Measurements from ENCODE around the gene TTC39A.
A peak's percentile ranks its signal among the peaks of the same experiment; 100 is the strongest.

TTC39A gene

GRCh38 chr1:51345300-51345687 is 14.9 kb upstream of the TTC39A start:
- no peak for DNase-seq (ENCODE audit: low read depth, low spot score)
- TF ChIP-seq SUZ12 (IDR thresholded peaks at IDR 0.05; ENCODE audit: extremely low read depth, insufficient read depth, insufficient read length), result no peak
- TF ChIP-seq ZNF274 (IDR thresholded peaks at IDR 0.05; ENCODE audit: low read depth, low read length), result no peak
- TF ChIP-seq YY1 (IDR thresholded peaks at IDR 0.05; ENCODE audit: insufficient read depth, insufficient read length), result no peak
- Histone ChIP-seq H3K9ac (ENCODE audit: insufficient read length, low read depth) (peak overlapping the region; percentile 27), H3K27me3 (ENCODE audit: insufficient read depth, insufficient read length) (peaks cover 26% of the 10 kb centered on the region), H3K36me3 (ENCODE audit: insufficient read depth, insufficient read length, low read length) (no peaks in the 10 kb centered on the region), H3K4me1 (ENCODE audit: insufficient read depth, insufficient read length) (peaks cover 14% of the 10 kb centered on the region), H3K4me3 (ENCODE audit: insufficient read length, low read depth) (no peak overlapping the region), H3K9me3 (ENCODE audit: insufficient read depth, low read length) (no peaks in the 10 kb centered on the region)

- peak overlapping the region; percentile 44 for H3K4me3 ChIP-seq (ENCODE audit: insufficient read length, low read depth)
- peaks cover 14% of the 10 kb centered on the region for H3K4me1 ChIP-seq (ENCODE audit: insufficient read depth, insufficient read length)
- H3K9me3 ChIP-seq (ENCODE audit: insufficient read depth, low read length), result no peaks in the 10 kb centered on the region
- DNase-seq (ENCODE audit: low read depth, low spot score), result no peak
- peaks cover 26% of the 10 kb centered on the region for H3K27me3 ChIP-seq (ENCODE audit: insufficient read depth, insufficient read length)
- no peaks in the 10 kb centered on the region for H3K36me3 ChIP-seq (ENCODE audit: insufficient read depth, insufficient read length, low read length)
- peak overlapping the region; percentile 79 for H3K9ac ChIP-seq (ENCODE audit: insufficient read length, low read depth)
- TF ChIP-seq SUZ12 (IDR thresholded peaks at IDR 0.05; ENCODE audit: extremely low read depth, insufficient read depth, insufficient read length) (no peak), YY1 (IDR thresholded peaks at IDR 0.05; ENCODE audit: insufficient read depth, insufficient read length) (no peak), ZNF274 (IDR thresholded peaks at IDR 0.05; ENCODE audit: low read depth, low read length) (no peak)
Measured at GRCh38 chr1:51344602-51345299, 14.4 kb upstream of the TTC39A start.

GRCh38 chr1:51344276-51344601 is 13.9 kb upstream of the TTC39A start:
- Histone ChIP-seq H3K9me3 (ENCODE audit: insufficient read depth, low read length) (no peaks in the 10 kb centered on the region), H3K36me3 (ENCODE audit: insufficient read depth, insufficient read length, low read length) (no peaks in the 10 kb centered on the region), H3K4me1 (ENCODE audit: insufficient read depth, insufficient read length) (peaks cover 14% of the 10 kb centered on the region), H3K9ac (ENCODE audit: insufficient read length, low read depth) (peak overlapping the region; percentile 79), H3K27me3 (ENCODE audit: insufficient read depth, insufficient read length) (peaks cover 26% of the 10 kb centered on the region), H3K4me3 (ENCODE audit: insufficient read length, low read depth) (peak overlapping the region; percentile 44)
- DNase-seq (ENCODE audit: low read depth, low spot score), result no peak
- TF ChIP-seq YY1 (IDR thresholded peaks at IDR 0.05; ENCODE audit: insufficient read depth, insufficient read length), result no peak
- TF ChIP-seq ZNF274 (IDR thresholded peaks at IDR 0.05; ENCODE audit: low read depth, low read length), result no peak
- TF ChIP-seq SUZ12 (IDR thresholded peaks at IDR 0.05; ENCODE audit: extremely low read depth, insufficient read depth, insufficient read length), result no peak

- no peaks in the 10 kb centered on the region for H3K36me3 ChIP-seq (ENCODE audit: insufficient read depth, insufficient read length, low read length)
- peaks cover 14% of the 10 kb centered on the region for H3K4me1 ChIP-seq (ENCODE audit: insufficient read depth, insufficient read length)
- no peaks in the 10 kb centered on the region for H3K9me3 ChIP-seq (ENCODE audit: insufficient read depth, low read length)
- peaks cover 26% of the 10 kb centered on the region for H3K27me3 ChIP-seq (ENCODE audit: insufficient read depth, insufficient read length)
- no peak overlapping the region for H3K9ac ChIP-seq (ENCODE audit: insufficient read length, low read depth)
- TF ChIP-seq ZNF274 (IDR thresholded peaks at IDR 0.05; ENCODE audit: low read depth, low read length) (no peak), YY1 (IDR thresholded peaks at IDR 0.05; ENCODE audit: insufficient read depth, insufficient read length) (no peak), SUZ12 (IDR thresholded peaks at IDR 0.05; ENCODE audit: extremely low read depth, insufficient read depth, insufficient read length) (no peak)
- DNase-seq (ENCODE audit: low read depth, low spot score), result no peak
- no peak overlapping the region for H3K4me3 ChIP-seq (ENCODE audit: insufficient read length, low read depth)
Measured at GRCh38 chr1:51343624-51344023, 13.3 kb upstream of the TTC39A start.

GRCh38 chr1:51342591-51343206 is 12.3 kb upstream of the TTC39A start:
- Histone ChIP-seq H3K9me3 (ENCODE audit: insufficient read depth, low read length) (no peaks in the 10 kb centered on the region), H3K4me3 (ENCODE audit: insufficient read length, low read depth) (no peak overlapping the region), H3K36me3 (ENCODE audit: insufficient read depth, insufficient read length, low read length) (no peaks in the 10 kb centered on the region), H3K27me3 (ENCODE audit: insufficient read depth, insufficient read length) (peaks cover 26% of the 10 kb centered on the region), H3K9ac (ENCODE audit: insufficient read length, low read depth) (no peak overlapping the region), H3K4me1 (ENCODE audit: insufficient read depth, insufficient read length) (peaks cover 14% of the 10 kb centered on the region)
- DNase-seq (ENCODE audit: low read depth, low spot score), result no peak
- TF ChIP-seq ZNF274 (IDR thresholded peaks at IDR 0.05; ENCODE audit: low read depth, low read length), result no peak
- no peak for TF ChIP-seq YY1 (IDR thresholded peaks at IDR 0.05; ENCODE audit: insufficient read depth, insufficient read length)
- TF ChIP-seq SUZ12 (IDR thresholded peaks at IDR 0.05; ENCODE audit: extremely low read depth, insufficient read depth, insufficient read length), result no peak

GRCh38 chr1:51341876-51342496 is 11.6 kb upstream of the TTC39A start:
- Histone ChIP-seq H3K4me1 (ENCODE audit: insufficient read depth, insufficient read length) (peaks cover 14% of the 10 kb centered on the region), H3K27me3 (ENCODE audit: insufficient read depth, insufficient read length) (peaks cover 26% of the 10 kb centered on the region), H3K4me3 (ENCODE audit: insufficient read length, low read depth) (no peak overlapping the region), H3K36me3 (ENCODE audit: insufficient read depth, insufficient read length, low read length) (no peaks in the 10 kb centered on the region), H3K9me3 (ENCODE audit: insufficient read depth, low read length) (no peaks in the 10 kb centered on the region), H3K9ac (ENCODE audit: insufficient read length, low read depth) (no peak overlapping the region)
- no peak for DNase-seq (ENCODE audit: low read depth, low spot score)
- TF ChIP-seq YY1 (IDR thresholded peaks at IDR 0.05; ENCODE audit: insufficient read depth, insufficient read length), result no peak
- no peak for TF ChIP-seq SUZ12 (IDR thresholded peaks at IDR 0.05; ENCODE audit: extremely low read depth, insufficient read depth, insufficient read length)
- TF ChIP-seq ZNF274 (IDR thresholded peaks at IDR 0.05; ENCODE audit: low read depth, low read length), result no peak

GRCh38 chr1:51340380-51340779 is 10.0 kb upstream of the TTC39A start:
- Histone ChIP-seq H3K4me3 (ENCODE audit: insufficient read length, low read depth) (no peak overlapping the region), H3K27me3 (ENCODE audit: insufficient read depth, insufficient read length) (peaks cover 25% of the 10 kb centered on the region), H3K9me3 (ENCODE audit: insufficient read depth, low read length) (no peaks in the 10 kb centered on the region), H3K36me3 (ENCODE audit: insufficient read depth, insufficient read length, low read length) (no peaks in the 10 kb centered on the region), H3K9ac (ENCODE audit: insufficient read length, low read depth) (no peak overlapping the region), H3K4me1 (ENCODE audit: insufficient read depth, insufficient read length) (peaks cover 10% of the 10 kb centered on the region)
- no peak for DNase-seq (ENCODE audit: low read depth, low spot score)
- TF ChIP-seq SUZ12 (IDR thresholded peaks at IDR 0.05; ENCODE audit: extremely low read depth, insufficient read depth, insufficient read length) (no peak), YY1 (IDR thresholded peaks at IDR 0.05; ENCODE audit: insufficient read depth, insufficient read length) (no peak), ZNF274 (IDR thresholded peaks at IDR 0.05; ENCODE audit: low read depth, low read length) (no peak)

Measured in NT2/D1 (cell line).